ENCODE results near the gene ZBTB7C. TPM values are rescaled to one million over a fixed set of nuclear protein-coding genes. Genes with fewer than 3 reads are reported as not detected.

ZBTB7C gene
- total and polyA plus RNA-seq, 2 experiments from 2014 or later, result 2.3 to 5.5 TPM

- no peak overlapping the region for H3K4me3 ChIP-seq
- H3K27ac ChIP-seq, result no peak overlapping the region
- no peaks in the 10 kb centered on the region for H3K9me3 ChIP-seq (ENCODE audit: low read depth)
Observed at GRCh38 chr18:48057018-48057417, 352.2 kb downstream of the ZBTB7C start.

GRCh38 chr18:48055351-48055750 is 353.8 kb downstream of the ZBTB7C start:
- Histone ChIP-seq H3K4me1 (ENCODE audit: low read depth) (no peaks in the 10 kb centered on the region), H3K36me3 (no peaks in the 10 kb centered on the region), H3K9me3 (ENCODE audit: low read depth) (no peaks in the 10 kb centered on the region), H3K27ac (no peak overlapping the region), H3K27me3 (no peaks in the 10 kb centered on the region), H3K4me3 (no peak overlapping the region)
- no peak for DNase-seq (ENCODE audit: low read depth in 1 of 2, low spot score in 1 of 2)
- no peak for TF ChIP-seq CTCF (IDR thresholded peaks at IDR 0.05; ENCODE audit: low read depth, low read length)

More at GRCh38 chr18:48057018-48057417, 352.2 kb downstream of the ZBTB7C start:
- H3K4me1 ChIP-seq (ENCODE audit: low read depth), result no peaks in the 10 kb centered on the region
- no peak for TF ChIP-seq CTCF (IDR thresholded peaks at IDR 0.05; ENCODE audit: low read depth, low read length)
- no peaks in the 10 kb centered on the region for H3K36me3 ChIP-seq
- no peaks in the 10 kb centered on the region for H3K27me3 ChIP-seq
- no peak for DNase-seq (ENCODE audit: low read depth in 1 of 2, low spot score in 1 of 2)

- no peak for TF ChIP-seq CTCF (IDR thresholded peaks at IDR 0.05; ENCODE audit: low read depth, low read length)
- H3K9me3 ChIP-seq (ENCODE audit: low read depth), result no peaks in the 10 kb centered on the region
- DNase-seq (ENCODE audit: low read depth in 1 of 2, low spot score in 1 of 2), result peak in 1 of 2 donors; percentile 7
- H3K4me1 ChIP-seq (ENCODE audit: low read depth), result no peaks in the 10 kb centered on the region
- H3K27ac ChIP-seq, result no peak overlapping the region
- H3K36me3 ChIP-seq, result no peaks in the 10 kb centered on the region
- H3K27me3 ChIP-seq, result no peaks in the 10 kb centered on the region
- no peak overlapping the region for H3K4me3 ChIP-seq
Observed at GRCh38 chr18:48053881-48054816, 355.0 kb downstream of the ZBTB7C start.

- Histone ChIP-seq H3K4me3 (no peak overlapping the region), H3K36me3 (no peaks in the 10 kb centered on the region), H3K9me3 (ENCODE audit: low read depth) (no peaks in the 10 kb centered on the region), H3K27ac (no peak overlapping the region), H3K27me3 (no peaks in the 10 kb centered on the region), H3K4me1 (ENCODE audit: low read depth) (no peaks in the 10 kb centered on the region)
- no peak for TF ChIP-seq CTCF (IDR thresholded peaks at IDR 0.05; ENCODE audit: low read depth, low read length)
- no peak for DNase-seq (ENCODE audit: low read depth in 1 of 2, low spot score in 1 of 2)
Observed at GRCh38 chr18:48052842-48053241, 356.3 kb downstream of the ZBTB7C start.

GRCh38 chr18:48051945-48052840 is 357.0 kb downstream of the ZBTB7C start:
- H3K4me3 ChIP-seq, result no peak overlapping the region
- no peaks in the 10 kb centered on the region for H3K27me3 ChIP-seq
- TF ChIP-seq CTCF (IDR thresholded peaks at IDR 0.05; ENCODE audit: low read depth, low read length), result no peak
- no peaks in the 10 kb centered on the region for H3K4me1 ChIP-seq (ENCODE audit: low read depth)
- no peaks in the 10 kb centered on the region for H3K36me3 ChIP-seq
- H3K9me3 ChIP-seq (ENCODE audit: low read depth), result no peaks in the 10 kb centered on the region
- DNase-seq (ENCODE audit: low read depth in 1 of 2, low spot score in 1 of 2), result no peak
- no peak overlapping the region for H3K27ac ChIP-seq

Data from cardiac muscle cell (in vitro differentiated cells and primary cell).